BJ (cell line): ENCODE data around the gene SNAI3. TPM values are rescaled to one million over a fixed set of nuclear protein-coding genes. Genes with fewer than 3 reads are reported as not detected.

Source experiments
- CTCF ChIA-PET: fragments of 350-600 bp; formaldehyde crosslinking; extraction: SDS; loops from one replicate; lab custom pipeline; 2021; ENCODE audit warnings: antibody characterized with exemption, inconsistent platforms; lab: Yijun Ruan, JAX
- POLR2A ChIA-PET: fragments of 300-600 bp; sonication (Branson Sonifier 250); formaldehyde crosslinking; extraction: SDS; loops from one replicate; lab custom pipeline; 2021; ENCODE audit warnings: antibody characterized with exemption; lab: Charles Lee
- DNase-seq: peaks from one replicate; pipeline ENCODE4 v3.0.0-alpha.2; 2011; ENCODE audit warnings: low read depth
- H3K27me3 ChIP-seq: 2 replicates; pipeline ENCODE4 v1.6.0; 2011; ENCODE audit warnings: low read length; ENCODE audit not compliant: control insufficient read depth, insufficient read depth
- H3K36me3 ChIP-seq: 2 replicates; pipeline ENCODE4 v1.5.1; 2011; ENCODE audit warnings: low read length; ENCODE audit not compliant: control insufficient read depth, insufficient read depth
- H3K4me3 ChIP-seq: 2 replicates; pipeline ENCODE4 v1.5.1; 2011; ENCODE audit warnings: low read depth, mild to moderate bottlenecking, control low read depth, low read length
- CTCF ChIP-seq: IDR thresholded peaks from 2 replicates; pipeline ENCODE4 v1.5.1; 2011; ENCODE audit warnings: low read depth, mild to moderate bottlenecking, control low read depth, inconsistent platforms, low read length, moderate library complexity; ENCODE audit not compliant: insufficient read depth
- polyA plus RNA-seq: library from polyadenylated mRNA; depleted of rRNA; stranded (reverse); fragments of >200 nt; gene quantifications from 2 replicates; pipeline ENCODE4 v1.2.3, GENCODE V29; 2011

The SNAI3 gene
- polyA plus RNA-seq, 1 experiment: not detected

DNA sequence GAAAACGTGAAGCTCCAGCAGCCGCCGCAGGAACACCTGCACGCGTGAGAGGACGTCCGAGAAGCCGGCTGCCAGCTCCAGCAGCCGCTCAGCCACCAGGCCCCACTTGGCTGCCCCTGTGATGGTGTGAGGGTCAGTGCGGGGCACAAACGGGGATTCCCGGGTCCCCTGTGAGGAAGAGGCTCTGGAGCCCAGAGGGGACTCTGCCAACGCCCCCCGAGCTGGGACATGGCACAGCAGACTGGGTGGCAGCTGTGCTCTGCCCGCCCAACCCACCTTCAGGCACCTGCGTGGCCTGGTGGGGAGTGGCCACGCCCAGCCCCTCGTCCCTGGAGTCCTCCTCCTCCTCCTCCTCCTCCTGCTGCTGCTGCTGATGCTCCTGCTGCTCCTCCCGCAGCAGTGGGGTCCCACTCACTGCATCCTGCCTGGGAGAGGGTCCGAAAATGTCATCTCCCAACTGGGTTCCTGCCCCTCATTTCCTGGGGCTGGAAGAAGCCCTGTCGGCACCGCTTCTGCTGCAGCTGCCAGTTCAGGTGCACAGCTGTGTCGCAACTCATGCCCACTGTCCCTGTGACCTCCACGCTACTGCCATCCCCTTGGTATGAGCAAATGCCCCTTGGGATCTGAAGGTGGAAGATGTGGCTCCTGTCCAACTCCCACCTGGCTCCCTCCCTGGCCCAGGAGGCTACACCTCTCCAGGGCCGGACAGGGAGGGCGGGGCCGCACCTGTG lies 47.5 kb upstream of the SNAI3 start:
- ChIA-PET CTCF (interaction anchor here (0.8 to 1.7 kb wide), 3 partner anchors 10 to 53 kb away, joined by 3 to 5 read pairs (median 4); partner anchors contain the start of gene PIEZO1), POLR2A (no interaction called here)
- H3K4me3 ChIP-seq: no peak overlapping the region
- peaks cover 54% of the 10 kb centered on the region for H3K36me3 ChIP-seq
- no peak for TF ChIP-seq CTCF
- H3K27me3 ChIP-seq: no peaks in the 10 kb centered on the region
- no peak for DNase-seq

DNA sequence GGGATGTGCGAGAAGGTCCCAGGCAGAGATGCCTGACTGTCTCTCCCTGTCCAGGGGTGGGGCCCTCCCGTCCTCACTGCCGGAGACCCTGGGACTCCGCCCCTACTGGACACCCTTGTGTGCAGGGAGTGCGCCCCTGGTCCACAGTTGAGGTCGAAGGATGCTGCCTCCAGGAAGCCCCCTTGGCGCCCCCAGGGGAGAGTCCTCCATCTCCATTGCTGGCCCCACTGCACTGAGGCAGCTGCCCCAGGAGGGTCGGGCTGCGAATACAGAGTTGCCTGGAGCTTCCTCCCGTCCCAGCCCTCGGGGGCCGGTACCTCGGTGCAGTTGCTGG lies 46.6 kb upstream of the SNAI3 start:
- Histone ChIP-seq H3K4me3 (no peak overlapping the region), H3K27me3 (no peaks in the 10 kb centered on the region), H3K36me3 (peaks cover 52% of the 10 kb centered on the region)
- CTCF ChIA-PET: interaction anchor here (1.1 kb wide), 1 partner anchor 10 kb away, joined by 4 read pairs; no protein-coding TSS in a partner anchor
- POLR2A ChIA-PET: no interaction called here
- TF ChIP-seq CTCF: no peak
- DNase-seq: no peak

DNA sequence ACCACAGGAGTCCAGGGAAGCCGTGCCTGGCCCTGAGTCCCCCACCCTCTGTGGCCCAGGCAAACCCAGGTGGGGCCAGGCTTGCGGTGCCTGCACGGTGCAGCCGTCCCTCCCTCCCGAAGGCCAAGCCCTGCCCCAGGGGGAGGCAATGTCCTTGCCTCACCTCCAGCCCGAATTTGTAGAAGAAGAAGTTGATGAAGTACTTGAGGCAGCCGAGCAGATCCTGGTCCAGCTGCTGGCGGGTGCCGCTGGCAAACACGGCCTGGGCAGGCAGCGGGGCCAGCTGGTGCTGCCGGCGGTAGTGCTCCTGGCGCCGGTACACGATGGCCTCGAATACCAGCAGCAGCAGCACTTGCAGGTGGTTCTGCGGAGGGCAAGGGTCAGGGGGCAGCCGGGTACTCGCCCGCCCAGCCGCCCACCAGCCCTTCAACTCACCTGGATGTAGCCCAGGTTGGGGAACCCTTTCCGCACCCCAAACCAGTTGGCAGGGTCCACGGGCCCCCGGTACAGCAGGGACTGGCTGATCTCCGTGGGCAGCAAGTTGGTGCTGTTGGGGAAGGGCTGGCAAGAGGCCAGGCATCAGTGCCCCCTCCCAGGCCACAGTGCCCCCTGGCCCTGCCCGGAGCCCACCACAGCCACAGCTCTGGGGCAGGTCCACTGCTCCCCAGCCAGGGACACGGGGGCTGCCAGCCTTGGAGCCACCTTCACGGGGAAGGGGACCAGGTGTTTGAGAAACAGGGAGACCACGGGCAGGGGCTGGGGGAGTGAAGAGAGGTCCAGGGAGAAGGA lies 46.1 kb upstream of the SNAI3 start:
- Histone ChIP-seq H3K27me3 (no peaks in the 10 kb centered on the region), H3K36me3 (peaks cover 53% of the 10 kb centered on the region), H3K4me3 (no peak overlapping the region)
- ChIA-PET POLR2A (no interaction called here), CTCF (interaction anchor here (1.1 kb wide), 1 partner anchor 11 kb away, joined by 4 read pairs; no protein-coding TSS in a partner anchor)
- no peak for TF ChIP-seq CTCF
- no peak for DNase-seq

GRCh38 chr16:88731699-88732098 lies 45.4 kb upstream of the SNAI3 start:
- H3K4me3 ChIP-seq: no peak overlapping the region
- no peak for DNase-seq
- no peaks in the 10 kb centered on the region for H3K27me3 ChIP-seq
- POLR2A ChIA-PET: no interaction called here
- CTCF ChIA-PET: no interaction called here
- TF ChIP-seq CTCF: no peak
- peaks cover 54% of the 10 kb centered on the region for H3K36me3 ChIP-seq

- H3K36me3 ChIP-seq: peaks cover 55% of the 10 kb centered on the region
- TF ChIP-seq CTCF: no peak
- H3K27me3 ChIP-seq: no peaks in the 10 kb centered on the region
- ChIA-PET POLR2A (no interaction called here), CTCF (no interaction called here)
- no peak for DNase-seq
- H3K4me3 ChIP-seq: no peak overlapping the region
Observed at GRCh38 chr16:88730632-88731607, 44.6 kb upstream of the SNAI3 start.
